Cardiac muscle cell (in vitro differentiated cells and primary cell): ENCODE data around the gene ABCF3. TPM values are rescaled to one million over a fixed set of nuclear protein-coding genes. Genes with fewer than 3 reads are reported as not detected.

Experiments used
- DNase-seq, 2 donors: peaks; one replicate each; pipeline versions ENCODE4 v3.0.0 to v3.0.0-alpha.2; 2010 to 2017; ENCODE audit warnings: low read depth in 1 of 2, low spot score in 1 of 2
- H3K27ac ChIP-seq: fragments of 200-600 bp; sonication (generic); 2 replicates; pipeline ENCODE4 v1.5.1; 2016
- H3K27me3 ChIP-seq: fragments of 200-600 bp; sonication (generic); 2 replicates; pipeline ENCODE4 v1.6.0; 2016; ENCODE audit warnings: control low read depth
- H3K36me3 ChIP-seq: fragments of 200-600 bp; sonication (generic); 2 replicates; pipeline ENCODE4 v1.5.1; 2016; ENCODE audit warnings: control low read depth
- H3K4me1 ChIP-seq: fragments of 200-600 bp; sonication (generic); 2 replicates; pipeline ENCODE4 v1.8.1; 2017; ENCODE audit warnings: low read depth, mild to moderate bottlenecking, mixed run types
- H3K4me3 ChIP-seq: fragments of 200-600 bp; sonication (generic); 2 replicates; pipeline ENCODE4 v1.5.1; 2016; ENCODE audit warnings: mild to moderate bottlenecking
- H3K9me3 ChIP-seq: fragments of 200-600 bp; sonication (generic); 2 replicates; pipeline ENCODE4 v1.5.1; 2017; ENCODE audit warnings: low read depth, mild to moderate bottlenecking, control low read depth
- polyA plus RNA-seq: library from polyadenylated mRNA; unstranded; fragments of >200 nt; fragmentation: Nextera tagmentation; extraction: Ambion mirVana; gene quantifications from 2 replicates; pipeline ENCODE4 v1.2.1, GENCODE V29; 2016
- total RNA-seq: library from RNA; depleted of rRNA; stranded (reverse); fragments of >200 nt; gene quantifications from 2 replicates; pipeline ENCODE4 v1.2.3, GENCODE V29; 2016
- TF ChIP-seq, protein P1 (sequence below): IDR thresholded peaks from 2 replicates; pipeline ENCODE4 v1.5.1; 2012; ENCODE audit warnings: low read depth, mild to moderate bottlenecking, low read length

The ABCF3 gene
- total and polyA plus RNA-seq, 2 experiments from 2014 or later: 50.2 to 74.4 TPM

DNA sequence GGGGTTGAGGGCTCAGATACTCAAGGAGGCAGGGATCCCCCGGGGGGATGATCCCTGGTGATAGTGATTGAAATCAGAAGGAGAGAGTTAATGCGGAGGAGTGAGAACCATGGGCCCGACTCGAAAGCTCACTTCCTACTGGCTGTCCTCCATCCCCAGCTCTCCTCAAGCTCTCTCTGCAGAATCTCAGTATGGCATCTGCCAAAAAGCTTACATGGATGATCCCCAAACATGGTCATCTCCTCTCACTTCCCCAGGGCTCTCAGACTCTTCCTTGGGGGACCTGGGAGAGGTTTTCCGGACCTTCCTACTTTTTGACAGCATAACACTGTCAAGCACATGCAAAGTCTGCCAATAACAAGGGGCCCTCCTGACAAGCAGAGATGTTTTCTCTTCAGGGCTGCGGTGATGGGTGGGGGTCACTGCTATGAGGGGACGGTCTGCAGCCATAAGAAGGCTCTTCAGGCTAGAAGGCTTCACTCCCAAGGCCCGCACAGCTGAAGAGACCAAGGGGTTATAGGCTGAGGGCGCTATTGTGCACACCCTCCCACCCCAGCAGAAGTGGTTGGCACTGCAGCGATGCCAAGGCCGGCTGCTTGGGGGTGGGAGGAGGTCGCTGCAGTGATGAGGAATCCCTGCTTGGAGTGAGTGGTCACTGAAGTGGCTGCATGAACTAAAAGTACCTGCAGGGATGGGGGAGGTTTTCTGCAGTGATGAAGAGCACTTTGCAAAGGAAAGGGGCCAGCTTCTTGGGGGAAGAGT, 42.6 kb downstream of the ABCF3 start:
- DNase-seq: no peak
- Histone ChIP-seq H3K27ac (no peak overlapping the region), H3K9me3 (no peaks in the 10 kb centered on the region), H3K4me3 (peak overlapping the region; percentile 37), H3K4me1 (no peaks in the 10 kb centered on the region), H3K36me3 (no peaks in the 10 kb centered on the region), H3K27me3 (peaks cover 95% of the 10 kb centered on the region)
- TF ChIP-seq, protein P1, sequence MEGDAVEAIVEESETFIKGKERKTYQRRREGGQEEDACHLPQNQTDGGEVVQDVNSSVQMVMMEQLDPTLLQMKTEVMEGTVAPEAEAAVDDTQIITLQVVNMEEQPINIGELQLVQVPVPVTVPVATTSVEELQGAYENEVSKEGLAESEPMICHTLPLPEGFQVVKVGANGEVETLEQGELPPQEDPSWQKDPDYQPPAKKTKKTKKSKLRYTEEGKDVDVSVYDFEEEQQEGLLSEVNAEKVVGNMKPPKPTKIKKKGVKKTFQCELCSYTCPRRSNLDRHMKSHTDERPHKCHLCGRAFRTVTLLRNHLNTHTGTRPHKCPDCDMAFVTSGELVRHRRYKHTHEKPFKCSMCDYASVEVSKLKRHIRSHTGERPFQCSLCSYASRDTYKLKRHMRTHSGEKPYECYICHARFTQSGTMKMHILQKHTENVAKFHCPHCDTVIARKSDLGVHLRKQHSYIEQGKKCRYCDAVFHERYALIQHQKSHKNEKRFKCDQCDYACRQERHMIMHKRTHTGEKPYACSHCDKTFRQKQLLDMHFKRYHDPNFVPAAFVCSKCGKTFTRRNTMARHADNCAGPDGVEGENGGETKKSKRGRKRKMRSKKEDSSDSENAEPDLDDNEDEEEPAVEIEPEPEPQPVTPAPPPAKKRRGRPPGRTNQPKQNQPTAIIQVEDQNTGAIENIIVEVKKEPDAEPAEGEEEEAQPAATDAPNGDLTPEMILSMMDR: no peak

DNA sequence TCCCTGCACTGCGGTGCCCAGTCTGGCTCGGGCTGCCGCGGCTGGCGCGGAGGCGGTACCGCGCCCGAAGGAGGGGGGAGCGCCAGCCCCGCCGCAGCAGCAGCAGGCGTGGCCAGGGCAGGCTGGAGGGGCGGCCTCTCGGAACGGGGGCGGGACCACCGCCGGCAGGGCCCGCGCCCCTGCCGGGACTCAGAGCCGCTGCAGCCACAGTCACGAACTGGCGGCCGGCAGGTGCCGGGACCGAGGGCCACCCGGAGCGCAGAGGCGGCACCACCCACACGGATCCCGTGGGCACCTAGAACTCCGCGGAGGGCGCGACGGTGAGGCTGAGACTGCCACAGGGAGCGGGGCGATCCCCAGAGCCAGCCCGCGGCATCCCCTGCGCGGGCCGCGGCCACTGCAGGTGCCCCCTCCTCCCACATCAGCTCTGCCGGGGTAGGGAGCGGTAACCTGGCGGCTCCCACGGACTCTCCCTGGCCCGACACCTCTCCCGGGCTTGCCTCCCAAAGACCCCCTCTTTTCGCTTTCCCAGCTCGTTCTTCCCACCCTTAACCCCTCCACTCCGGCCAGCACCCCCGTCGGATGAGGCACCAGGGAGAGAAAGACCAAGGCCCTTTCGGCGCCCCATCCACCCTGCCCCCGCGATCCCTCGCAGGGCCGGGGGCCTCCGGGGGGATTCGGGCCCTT, 43.5 kb downstream of the ABCF3 start, which contains the start of gene VWA5B2:
TSS of gene VWA5B2 (plus strand) at position 192 of the 687 bp plus-strand sequence. CDS start 944 bp downstream, outside the sequence.
- Histone ChIP-seq H3K27me3 (peaks cover 97% of the 10 kb centered on the region), H3K9me3 (no peaks in the 10 kb centered on the region), H3K4me1 (no peaks in the 10 kb centered on the region), H3K27ac (no peak within 1 kb of the TSS), H3K4me3 (peak within 1 kb of the TSS; percentile 37), H3K36me3 (no peaks in the 10 kb centered on the region)
- TF ChIP-seq, protein P1: no peak
- peak; percentile 32 to 83 for DNase-seq

DNA sequence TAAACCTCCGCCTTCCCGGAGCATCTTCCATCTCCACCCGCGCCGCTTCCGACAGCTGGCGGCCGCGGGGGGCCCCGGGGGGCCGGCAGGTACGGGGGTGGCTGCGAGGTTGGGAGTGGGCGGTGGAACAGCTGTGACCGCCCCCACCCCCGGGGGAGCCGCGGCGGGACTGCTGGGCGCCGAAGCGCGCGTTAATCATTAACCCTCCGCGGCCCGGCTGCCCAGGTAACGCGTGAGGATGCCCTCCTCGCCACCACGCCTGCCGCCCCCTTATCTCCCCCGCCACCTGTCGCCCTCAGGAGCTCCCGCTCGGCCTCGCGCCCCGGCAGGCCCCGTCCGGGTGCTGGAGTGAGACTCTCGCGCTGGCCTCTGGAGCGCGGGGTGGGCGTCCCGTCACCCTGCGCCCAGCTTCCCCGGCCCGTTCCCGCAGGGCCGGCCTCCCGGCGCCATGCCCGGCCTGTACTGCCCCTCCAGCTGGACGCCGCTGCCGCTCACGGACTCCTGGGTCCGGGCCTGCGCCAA, 44.1 kb downstream of the ABCF3 start:
- H3K36me3 ChIP-seq: no peaks in the 10 kb centered on the region
- H3K9me3 ChIP-seq: no peaks in the 10 kb centered on the region
- H3K27me3 ChIP-seq: peaks cover 97% of the 10 kb centered on the region
- no peaks in the 10 kb centered on the region for H3K4me1 ChIP-seq
- peak overlapping the region; percentile 37 for H3K4me3 ChIP-seq
- DNase-seq: peak in 1 of 2 donors; percentile 20
- TF ChIP-seq, protein P1: no peak
- H3K27ac ChIP-seq: no peak overlapping the region

DNA sequence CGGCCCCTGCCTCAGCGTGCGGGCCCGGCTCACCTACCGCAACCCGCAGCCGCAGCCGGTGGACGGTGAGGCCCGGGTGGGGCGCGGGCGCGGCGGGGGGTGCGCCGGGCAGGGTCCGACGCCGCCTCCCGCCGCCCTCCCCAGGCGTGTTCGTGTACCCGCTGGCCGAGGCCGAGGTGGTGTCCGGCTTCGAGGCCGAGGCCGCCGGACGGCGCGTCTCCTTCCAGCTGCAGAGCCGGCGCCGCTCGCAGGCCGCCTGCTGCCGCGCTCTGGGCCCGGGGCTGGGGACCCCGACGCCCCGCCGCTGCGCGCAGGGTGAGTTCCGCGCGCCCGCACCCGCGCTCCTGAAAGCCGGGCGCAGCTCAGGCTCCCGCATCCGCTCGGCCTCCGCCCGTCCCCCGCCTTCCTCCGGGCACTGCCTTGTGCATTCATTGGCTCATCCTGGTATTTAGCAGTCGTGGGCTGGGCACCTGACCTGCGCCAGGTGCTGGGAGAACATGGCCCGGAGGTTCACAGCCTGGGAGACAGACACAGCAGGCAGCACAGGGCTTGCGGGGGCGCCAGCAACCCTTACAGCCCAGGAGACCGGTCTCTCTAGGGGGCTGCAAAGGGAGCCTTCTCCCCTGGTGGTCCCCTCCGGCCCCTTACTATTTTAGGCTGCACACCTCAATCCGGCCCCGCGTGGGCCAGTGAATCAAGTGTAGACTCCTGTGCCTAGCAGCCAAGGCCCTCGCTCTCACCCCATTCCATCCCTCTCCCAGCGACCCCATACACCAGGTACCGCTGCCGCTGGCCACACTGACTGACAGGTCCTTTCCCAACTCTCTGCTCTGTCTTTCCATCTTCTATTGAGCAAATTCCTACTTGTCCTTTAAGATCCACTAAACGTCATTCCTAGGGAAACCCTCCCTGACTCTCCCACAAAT, 44.9 kb downstream of the ABCF3 start:
- TF ChIP-seq, protein P1: no peak
- peaks cover 92% of the 10 kb centered on the region for H3K27me3 ChIP-seq
- no peaks in the 10 kb centered on the region for H3K9me3 ChIP-seq
- no peak overlapping the region for H3K27ac ChIP-seq
- DNase-seq: peak in 1 of 2 donors; percentile 13
- H3K4me1 ChIP-seq: no peaks in the 10 kb centered on the region
- peak overlapping the region; percentile 14 for H3K4me3 ChIP-seq
- no peaks in the 10 kb centered on the region for H3K36me3 ChIP-seq

DNA sequence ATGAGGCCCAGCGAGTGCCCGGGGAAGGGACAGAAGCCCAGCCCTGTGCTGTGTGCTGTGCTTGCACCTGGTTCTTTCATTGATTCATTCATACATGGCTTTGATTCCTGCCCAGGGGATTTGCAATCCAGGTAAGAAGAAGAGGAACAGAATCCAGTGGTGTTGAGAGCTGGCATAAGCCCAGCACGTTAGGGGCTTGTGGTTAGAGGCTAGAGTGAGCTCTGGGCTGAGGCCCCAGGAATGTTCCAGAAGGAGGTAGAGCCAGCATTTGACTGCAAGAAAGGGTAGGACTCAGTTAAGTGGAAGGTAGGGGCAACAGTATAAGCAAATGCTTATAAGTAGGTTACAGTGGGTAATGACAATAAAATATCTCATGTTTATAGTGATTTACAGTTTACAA, 45.7 kb downstream of the ABCF3 start:
- no peaks in the 10 kb centered on the region for H3K9me3 ChIP-seq
- TF ChIP-seq, protein P1: no peak
- no peak overlapping the region for H3K4me3 ChIP-seq
- DNase-seq: peak in 1 of 2 donors; percentile 23
- no peak overlapping the region for H3K27ac ChIP-seq
- H3K4me1 ChIP-seq: no peaks in the 10 kb centered on the region
- peaks cover 86% of the 10 kb centered on the region for H3K27me3 ChIP-seq
- H3K36me3 ChIP-seq: no peaks in the 10 kb centered on the region
